ENCODE measurements around the gene TOX4.

GRCh38 chr14:21455912-21456667, 20.9 kb upstream of the TOX4 start, which contains the start of gene CHD8:
- TF ChIP-seq CTCF (IDR thresholded peaks at IDR 0.05) (peak; percentile 81), EZH2 (IDR thresholded peaks at IDR 0.05) (peak; percentile 48)
